Measurements from ENCODE around the gene SYDE2. TPM values are rescaled to one million over a fixed set of nuclear protein-coding genes. Genes with fewer than 3 reads are reported as not detected.

SYDE2 gene
- total and polyA plus RNA-seq, 2 experiments from 2014 or later = 5.8 to 20.1 TPM

DNA sequence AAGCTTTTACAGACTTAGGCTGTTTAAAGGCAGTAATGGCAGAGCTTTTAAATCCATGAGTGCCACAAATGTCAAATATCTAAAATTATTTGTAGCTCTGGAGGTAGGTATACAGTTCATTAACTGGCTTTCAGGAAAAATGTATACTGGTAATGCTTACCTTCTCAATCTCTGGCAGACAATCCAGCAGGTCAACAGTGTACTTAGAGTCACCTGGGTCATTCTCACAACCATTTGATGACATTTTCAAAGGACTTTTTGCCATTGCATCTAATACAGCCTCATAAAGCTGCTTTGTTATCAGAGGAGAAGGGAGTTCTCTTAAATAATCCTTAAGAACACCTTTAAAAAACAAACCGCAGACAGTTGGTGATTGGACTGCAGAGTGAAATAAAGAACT lies 31.9 kb downstream of the SYDE2 start (continued):
- no peak for TF ChIP-seq CREB1 (CRISPR knock-in tag; IDR thresholded peaks at IDR 0.05; ENCODE audit: low read depth)
- no peak for TF ChIP-seq EZH2phosphoT487 (IDR thresholded peaks at IDR 0.05; ENCODE audit: unreplicated experiment)
- no peak for TF ChIP-seq ZNF114 (CRISPR knock-in tag; IDR thresholded peaks at IDR 0.05)

DNA sequence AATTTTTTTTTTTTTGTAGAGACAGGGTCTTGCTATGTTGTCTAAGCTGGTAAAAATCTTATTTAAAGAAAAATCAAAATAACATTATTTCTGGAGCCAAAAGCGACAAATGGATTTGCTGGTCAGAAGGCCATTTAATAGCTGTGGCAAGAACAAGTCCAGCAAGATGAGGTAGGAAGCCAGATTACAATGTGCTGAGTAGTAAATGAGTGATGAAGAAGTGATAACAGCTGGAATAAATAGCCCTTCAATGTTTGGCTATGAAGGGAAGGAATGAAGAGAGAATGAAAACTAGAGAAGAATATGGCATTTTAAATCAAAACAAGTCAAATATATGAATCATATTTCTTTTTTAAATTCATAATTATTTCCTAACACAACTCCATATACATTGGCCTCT lies 34.5 kb downstream of the SYDE2 start:
- ATAC-seq (no peak), DNase-seq (ENCODE audit: low spot score) (no peak)
- Histone ChIP-seq H3K27me3 (ENCODE audit: insufficient read depth) (no peaks in the 10 kb centered on the region), H3K4me2 (no peak overlapping the region), H4K20me1 (replicated peaks; ENCODE audit: insufficient read depth) (no peaks in the 10 kb centered on the region), H3K9me2 (ENCODE audit: insufficient read depth) (no peaks in the 10 kb centered on the region), H3F3A (replicated peaks; ENCODE audit: low read depth) (no peaks in the 10 kb centered on the region), H2AFZ (no peak overlapping the region), H3K36me3 (ENCODE audit: insufficient read depth) (peaks cover 6% of the 10 kb centered on the region; the same call in 1 of the 2 replicates), H3K4me1 (ENCODE audit: insufficient read depth) (no peaks in the 10 kb centered on the region), H3K79me2 (replicated peaks; ENCODE audit: insufficient read depth) (no peaks in the 10 kb centered on the region), H3K27ac (ENCODE audit: low read depth) (no peak overlapping the region), H3K4me3 (no peak overlapping the region)
- TF ChIP-seq EZH2 (IDR thresholded peaks at IDR 0.05; ENCODE audit: low read depth, unreplicated experiment) = no peak
- no peak for TF ChIP-seq NANOG (IDR thresholded peaks at IDR 0.05; ENCODE audit: borderline replicate concordance)
- TF ChIP-seq POLR2AphosphoS5 (IDR thresholded peaks at IDR 0.05; ENCODE audit: low read depth) = no peak
- TF ChIP-seq, protein P1, sequence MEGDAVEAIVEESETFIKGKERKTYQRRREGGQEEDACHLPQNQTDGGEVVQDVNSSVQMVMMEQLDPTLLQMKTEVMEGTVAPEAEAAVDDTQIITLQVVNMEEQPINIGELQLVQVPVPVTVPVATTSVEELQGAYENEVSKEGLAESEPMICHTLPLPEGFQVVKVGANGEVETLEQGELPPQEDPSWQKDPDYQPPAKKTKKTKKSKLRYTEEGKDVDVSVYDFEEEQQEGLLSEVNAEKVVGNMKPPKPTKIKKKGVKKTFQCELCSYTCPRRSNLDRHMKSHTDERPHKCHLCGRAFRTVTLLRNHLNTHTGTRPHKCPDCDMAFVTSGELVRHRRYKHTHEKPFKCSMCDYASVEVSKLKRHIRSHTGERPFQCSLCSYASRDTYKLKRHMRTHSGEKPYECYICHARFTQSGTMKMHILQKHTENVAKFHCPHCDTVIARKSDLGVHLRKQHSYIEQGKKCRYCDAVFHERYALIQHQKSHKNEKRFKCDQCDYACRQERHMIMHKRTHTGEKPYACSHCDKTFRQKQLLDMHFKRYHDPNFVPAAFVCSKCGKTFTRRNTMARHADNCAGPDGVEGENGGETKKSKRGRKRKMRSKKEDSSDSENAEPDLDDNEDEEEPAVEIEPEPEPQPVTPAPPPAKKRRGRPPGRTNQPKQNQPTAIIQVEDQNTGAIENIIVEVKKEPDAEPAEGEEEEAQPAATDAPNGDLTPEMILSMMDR (conservative IDR thresholded peaks at IDR 0.05; ENCODE audit: low read depth in 2 of 2) = no peak
- TF ChIP-seq, protein P2, sequence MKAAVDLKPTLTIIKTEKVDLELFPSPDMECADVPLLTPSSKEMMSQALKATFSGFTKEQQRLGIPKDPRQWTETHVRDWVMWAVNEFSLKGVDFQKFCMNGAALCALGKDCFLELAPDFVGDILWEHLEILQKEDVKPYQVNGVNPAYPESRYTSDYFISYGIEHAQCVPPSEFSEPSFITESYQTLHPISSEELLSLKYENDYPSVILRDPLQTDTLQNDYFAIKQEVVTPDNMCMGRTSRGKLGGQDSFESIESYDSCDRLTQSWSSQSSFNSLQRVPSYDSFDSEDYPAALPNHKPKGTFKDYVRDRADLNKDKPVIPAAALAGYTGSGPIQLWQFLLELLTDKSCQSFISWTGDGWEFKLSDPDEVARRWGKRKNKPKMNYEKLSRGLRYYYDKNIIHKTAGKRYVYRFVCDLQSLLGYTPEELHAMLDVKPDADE (IDR thresholded peaks at IDR 0.05) = no peak
- TF ChIP-seq, protein P3, sequence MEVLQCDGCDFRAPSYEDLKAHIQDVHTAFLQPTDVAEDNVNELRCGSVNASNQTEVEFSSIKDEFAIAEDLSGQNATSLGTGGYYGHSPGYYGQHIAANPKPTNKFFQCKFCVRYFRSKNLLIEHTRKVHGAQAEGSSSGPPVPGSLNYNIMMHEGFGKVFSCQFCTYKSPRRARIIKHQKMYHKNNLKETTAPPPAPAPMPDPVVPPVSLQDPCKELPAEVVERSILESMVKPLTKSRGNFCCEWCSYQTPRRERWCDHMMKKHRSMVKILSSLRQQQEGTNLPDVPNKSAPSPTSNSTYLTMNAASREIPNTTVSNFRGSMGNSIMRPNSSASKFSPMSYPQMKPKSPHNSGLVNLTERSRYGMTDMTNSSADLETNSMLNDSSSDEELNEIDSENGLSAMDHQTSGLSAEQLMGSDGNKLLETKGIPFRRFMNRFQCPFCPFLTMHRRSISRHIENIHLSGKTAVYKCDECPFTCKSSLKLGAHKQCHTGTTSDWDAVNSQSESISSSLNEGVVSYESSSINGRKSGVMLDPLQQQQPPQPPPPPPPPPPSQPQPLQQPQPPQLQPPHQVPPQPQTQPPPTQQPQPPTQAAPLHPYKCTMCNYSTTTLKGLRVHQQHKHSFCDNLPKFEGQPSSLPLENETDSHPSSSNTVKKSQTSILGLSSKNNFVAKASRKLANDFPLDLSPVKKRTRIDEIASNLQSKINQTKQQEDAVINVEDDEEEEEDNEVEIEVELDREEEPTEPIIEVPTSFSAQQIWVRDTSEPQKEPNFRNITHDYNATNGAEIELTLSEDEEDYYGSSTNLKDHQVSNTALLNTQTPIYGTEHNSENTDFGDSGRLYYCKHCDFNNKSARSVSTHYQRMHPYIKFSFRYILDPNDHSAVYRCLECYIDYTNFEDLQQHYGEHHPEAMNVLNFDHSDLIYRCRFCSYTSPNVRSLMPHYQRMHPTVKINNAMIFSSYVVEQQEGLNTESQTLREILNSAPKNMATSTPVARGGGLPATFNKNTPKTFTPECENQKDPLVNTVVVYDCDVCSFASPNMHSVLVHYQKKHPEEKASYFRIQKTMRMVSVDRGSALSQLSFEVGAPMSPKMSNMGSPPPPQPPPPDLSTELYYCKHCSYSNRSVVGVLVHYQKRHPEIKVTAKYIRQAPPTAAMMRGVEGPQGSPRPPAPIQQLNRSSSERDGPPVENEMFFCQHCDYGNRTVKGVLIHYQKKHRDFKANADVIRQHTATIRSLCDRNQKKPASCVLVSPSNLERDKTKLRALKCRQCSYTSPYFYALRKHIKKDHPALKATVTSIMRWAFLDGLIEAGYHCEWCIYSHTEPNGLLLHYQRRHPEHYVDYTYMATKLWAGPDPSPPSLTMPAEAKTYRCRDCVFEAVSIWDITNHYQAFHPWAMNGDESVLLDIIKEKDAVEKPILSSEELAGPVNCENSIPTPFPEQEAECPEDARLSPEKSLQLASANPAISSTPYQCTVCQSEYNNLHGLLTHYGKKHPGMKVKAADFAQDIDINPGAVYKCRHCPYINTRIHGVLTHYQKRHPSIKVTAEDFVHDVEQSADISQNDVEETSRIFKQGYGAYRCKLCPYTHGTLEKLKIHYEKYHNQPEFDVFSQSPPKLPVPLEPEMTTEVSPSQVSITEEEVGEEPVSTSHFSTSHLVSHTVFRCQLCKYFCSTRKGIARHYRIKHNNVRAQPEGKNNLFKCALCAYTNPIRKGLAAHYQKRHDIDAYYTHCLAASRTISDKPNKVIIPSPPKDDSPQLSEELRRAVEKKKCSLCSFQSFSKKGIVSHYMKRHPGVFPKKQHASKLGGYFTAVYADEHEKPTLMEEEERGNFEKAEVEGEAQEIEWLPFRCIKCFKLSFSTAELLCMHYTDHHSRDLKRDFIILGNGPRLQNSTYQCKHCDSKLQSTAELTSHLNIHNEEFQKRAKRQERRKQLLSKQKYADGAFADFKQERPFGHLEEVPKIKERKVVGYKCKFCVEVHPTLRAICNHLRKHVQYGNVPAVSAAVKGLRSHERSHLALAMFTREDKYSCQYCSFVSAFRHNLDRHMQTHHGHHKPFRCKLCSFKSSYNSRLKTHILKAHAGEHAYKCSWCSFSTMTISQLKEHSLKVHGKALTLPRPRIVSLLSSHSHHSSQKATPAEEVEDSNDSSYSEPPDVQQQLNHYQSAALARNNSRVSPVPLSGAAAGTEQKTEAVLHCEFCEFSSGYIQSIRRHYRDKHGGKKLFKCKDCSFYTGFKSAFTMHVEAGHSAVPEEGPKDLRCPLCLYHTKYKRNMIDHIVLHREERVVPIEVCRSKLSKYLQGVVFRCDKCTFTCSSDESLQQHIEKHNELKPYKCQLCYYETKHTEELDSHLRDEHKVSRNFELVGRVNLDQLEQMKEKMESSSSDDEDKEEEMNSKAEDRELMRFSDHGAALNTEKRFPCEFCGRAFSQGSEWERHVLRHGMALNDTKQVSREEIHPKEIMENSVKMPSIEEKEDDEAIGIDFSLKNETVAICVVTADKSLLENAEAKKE (CRISPR knock-in tag; IDR thresholded peaks at IDR 0.05) = no peak
- TF ChIP-seq ZNF114 (CRISPR knock-in tag; IDR thresholded peaks at IDR 0.05) = no peak
- Mint-ChIP-seq H3K9me3 (no peaks in the 10 kb centered on the region), H3K27ac (no peak overlapping the region), H3K36me3 (ENCODE audit: low read depth) (0 out of 3 replicates have a peak, but pooled peaks cover 4% of the 10 kb centered on the region), H3K27me3 (ENCODE audit: insufficient read depth, low read depth, poor library complexity) (no peaks in the 10 kb centered on the region), H3K4me3 (no peak overlapping the region), H3K4me1 (no peaks in the 10 kb centered on the region)

Data from GM23338 (cell line).